Measurements from ENCODE around the gene NID2.

DNA sequence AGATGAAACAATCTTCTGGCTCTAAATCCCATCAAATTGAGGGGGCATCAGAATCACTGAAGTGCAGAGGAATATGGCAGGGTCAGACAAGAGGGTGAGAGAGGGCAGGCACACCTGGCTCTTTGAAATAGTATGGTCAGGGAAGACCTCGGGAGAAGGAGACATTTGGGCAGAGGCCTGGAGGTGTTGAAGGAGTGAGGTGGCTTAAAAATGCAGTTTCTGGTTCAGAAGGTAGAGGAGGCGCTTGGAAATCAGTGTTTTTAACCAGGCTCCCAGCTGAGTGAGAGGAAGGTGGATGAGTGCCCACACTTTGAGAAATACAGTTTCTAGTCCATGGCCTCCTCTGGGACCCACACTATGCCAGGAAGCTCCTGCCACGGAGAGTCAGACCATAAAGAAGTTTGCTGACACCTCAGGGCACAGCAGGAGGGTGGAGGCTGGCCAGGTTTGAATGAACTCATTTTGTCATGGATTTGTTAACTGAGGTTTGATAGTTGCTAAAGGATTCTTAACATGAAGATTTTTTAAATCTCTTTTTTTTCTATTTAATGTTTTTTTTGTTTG lies 20.1 kb downstream of the NID2 start:
- TF ChIP-seq EZH2phosphoT487 (IDR thresholded peaks at IDR 0.05; ENCODE audit: low read depth, severe bottlenecking, unreplicated experiment): no peak
- TF ChIP-seq, protein P1, sequence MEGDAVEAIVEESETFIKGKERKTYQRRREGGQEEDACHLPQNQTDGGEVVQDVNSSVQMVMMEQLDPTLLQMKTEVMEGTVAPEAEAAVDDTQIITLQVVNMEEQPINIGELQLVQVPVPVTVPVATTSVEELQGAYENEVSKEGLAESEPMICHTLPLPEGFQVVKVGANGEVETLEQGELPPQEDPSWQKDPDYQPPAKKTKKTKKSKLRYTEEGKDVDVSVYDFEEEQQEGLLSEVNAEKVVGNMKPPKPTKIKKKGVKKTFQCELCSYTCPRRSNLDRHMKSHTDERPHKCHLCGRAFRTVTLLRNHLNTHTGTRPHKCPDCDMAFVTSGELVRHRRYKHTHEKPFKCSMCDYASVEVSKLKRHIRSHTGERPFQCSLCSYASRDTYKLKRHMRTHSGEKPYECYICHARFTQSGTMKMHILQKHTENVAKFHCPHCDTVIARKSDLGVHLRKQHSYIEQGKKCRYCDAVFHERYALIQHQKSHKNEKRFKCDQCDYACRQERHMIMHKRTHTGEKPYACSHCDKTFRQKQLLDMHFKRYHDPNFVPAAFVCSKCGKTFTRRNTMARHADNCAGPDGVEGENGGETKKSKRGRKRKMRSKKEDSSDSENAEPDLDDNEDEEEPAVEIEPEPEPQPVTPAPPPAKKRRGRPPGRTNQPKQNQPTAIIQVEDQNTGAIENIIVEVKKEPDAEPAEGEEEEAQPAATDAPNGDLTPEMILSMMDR (IDR thresholded peaks at IDR 0.05; ENCODE audit: poor library complexity): no peak
- no peak for TF ChIP-seq EZH2 (IDR thresholded peaks at IDR 0.05; ENCODE audit: borderline replicate concordance)
